Ovary (tissue), 3 donors: ENCODE results near the gene SLIT1.
A peak's percentile ranks its signal among the peaks of the same experiment; 100 is the strongest.

Experiments used
- CTCF ChIP-seq, 3 donors: fragments of 450-650 bp in 2 of 3; fragments of 200-600 bp in 1 of 3; IDR thresholded peaks; one replicate each; pipeline versions ENCODE4 v1.5.1 to v1.8.0; 2016 to 2022; ENCODE audit warnings: antibody characterized with exemption in 3 of 3, mild to moderate bottlenecking in 1 of 3
- EP300 ChIP-seq: sonication (generic); formaldehyde crosslinking; IDR thresholded peaks from one replicate; pipeline ENCODE4 v1.6.1; 2017; ENCODE audit warnings: antibody characterized with exemption
- POLR2A ChIP-seq: fragments of 450-650 bp; IDR thresholded peaks from one replicate; pipeline ENCODE4 v1.6.1; 2017; ENCODE audit warnings: antibody characterized with exemption, mild to moderate bottlenecking, moderate library complexity
- donor health status: DM: no; HTN: no; CAD: no.

- peak in 2 of 3 donors; percentile 33 for TF ChIP-seq CTCF (IDR thresholded peaks at IDR 0.05)
- TF ChIP-seq POLR2A, result no peak
- TF ChIP-seq EP300, result no peak
Measured at GRCh38 chr10:97234400-97234799, 48.6 kb upstream of the SLIT1 start.
